CD4-positive, alpha-beta memory T cell (primary cell): ENCODE data around the gene ITPR2. TPM values are rescaled to one million over a fixed set of nuclear protein-coding genes. Genes with fewer than 3 reads are reported as not detected.

ENCODE experiments used
- CTCF ChIA-PET: fragments of 350-600 bp; sonication (Branson Sonifier 250); formaldehyde crosslinking; loops from one replicate; lab custom pipeline; 2021; ENCODE audit warnings: inconsistent platforms; ENCODE audit not compliant: partially characterized antibody; lab: Charles Lee
- POLR2A ChIA-PET: fragments of 350-600 bp; sonication (Branson Sonifier 250); formaldehyde crosslinking; loops from one replicate; lab custom pipeline; 2021; ENCODE audit not compliant: partially characterized antibody; lab: Charles Lee
- DNase-seq, 5 donors: peaks; one replicate each; pipeline versions ENCODE4 v3.0.0 to v3.0.0-alpha.2; 2020 to 2022; ENCODE audit warnings: mixed read lengths in 1 of 5
- H3K27ac ChIP-seq: one replicate; pipeline ENCODE4 v1.7.0; 2013; ENCODE audit warnings: low read depth, low read length
- H3K27me3 ChIP-seq: 2 replicates; pipeline ENCODE4 v1.7.0; 2013; ENCODE audit warnings: mild to moderate bottlenecking, low read length, moderate library complexity; ENCODE audit not compliant: insufficient read depth
- H3K36me3 ChIP-seq: 2 replicates; pipeline ENCODE4 v1.7.0; 2013; ENCODE audit warnings: mild to moderate bottlenecking, low read length, moderate library complexity; ENCODE audit not compliant: insufficient read depth
- H3K4me1 ChIP-seq: 2 replicates; pipeline ENCODE4 v1.7.0; 2013; ENCODE audit warnings: mild to moderate bottlenecking, low read length, moderate library complexity; ENCODE audit not compliant: insufficient read depth
- H3K4me3 ChIP-seq, 2 donors: one replicate each; pipeline ENCODE4 v1.7.0; 2013; ENCODE audit warnings: low read length in 2 of 2, mild to moderate bottlenecking in 1 of 2
- H3K9me3 ChIP-seq, 2 donors: one replicate each; pipeline ENCODE4 v1.7.0; 2013; ENCODE audit warnings: low read length in 2 of 2, control low read depth in 1 of 2; ENCODE audit not compliant: control insufficient read depth in 1 of 2
- H3K27ac Mint-ChIP-seq, 7 donors: one replicate each; pipeline ENCODE4 v1.8.0; 2020 to 2021; ENCODE audit warnings: mixed read lengths in 7 of 7, mild to moderate bottlenecking in 6 of 7, inconsistent platforms in 3 of 7, moderate library complexity in 3 of 7
- H3K27me3 Mint-ChIP-seq, 2 donors: one replicate each; pipeline ENCODE4 v1.8.0; 2020 to 2021; ENCODE audit warnings: mixed read lengths in 2 of 2
- H3K36me3 Mint-ChIP-seq, 2 donors: one replicate each; pipeline ENCODE4 v1.8.0; 2020 to 2021; ENCODE audit warnings: mixed read lengths in 2 of 2, inconsistent platforms in 1 of 2, mild to moderate bottlenecking in 1 of 2
- H3K4me1 Mint-ChIP-seq, 4 donors: one replicate each; pipeline ENCODE4 v1.8.0; 2020 to 2021; ENCODE audit warnings: mixed read lengths in 4 of 4, mild to moderate bottlenecking in 1 of 4
- H3K4me3 Mint-ChIP-seq, 8 donors: one replicate each; pipeline ENCODE4 v1.8.0; 2020 to 2021; ENCODE audit warnings: mixed read lengths in 8 of 8, mild to moderate bottlenecking in 7 of 8, moderate library complexity in 6 of 8, inconsistent platforms in 3 of 8
- H3K9me3 Mint-ChIP-seq, 8 donors: one replicate each; pipeline ENCODE4 v1.8.0; 2020 to 2021; ENCODE audit warnings: mixed read lengths in 8 of 8, mild to moderate bottlenecking in 5 of 8, inconsistent platforms in 3 of 8, moderate library complexity in 1 of 8
- intact Hi-C: fragments of 100-400 bp; cut with micrococcal nuclease; formaldehyde crosslinking; loops from one replicate; pipeline ENCODE4 v1.15.1; 2023
- polyA plus RNA-seq, 2 donors: library from polyadenylated mRNA; unstranded; fragments of 300-500 nt; fragmentation: Illumina TruSeq; gene quantifications; one replicate each; pipeline ENCODE4 v1.2.3, GENCODE V29; 2021
- total RNA-seq, 2 experiments: library from RNA; stranded (reverse); gene quantifications; one replicate each; pipeline ENCODE4 v1.2.3, GENCODE V29; 2021

The ITPR2 gene
- total and polyA plus RNA-seq, 4 experiments from 2014 or later, result 4.7 to 55.6 (median 34.1) TPM

- Histone ChIP-seq H3K27ac (no peak overlapping the region), H3K27me3 (no peaks in the 10 kb centered on the region), H3K4me3 (no peak overlapping the region), H3K9me3 (no peaks in the 10 kb centered on the region), H3K4me1 (no peaks in the 10 kb centered on the region), H3K36me3 (no peaks in the 10 kb centered on the region)
- CTCF ChIA-PET, result no interaction called here
- Mint-ChIP-seq H3K9me3 (peaks cover 0 to 2% (median 0%) of the 10 kb centered on the region in 8 donors), H3K4me3 (no peak overlapping the region), H3K36me3 (peaks cover 36 to 56% of the 10 kb centered on the region in 2 donors), H3K4me1 (peaks cover 0 to 2% (median 0%) of the 10 kb centered on the region in 4 donors), H3K27ac (no peak overlapping the region), H3K27me3 (no peaks in the 10 kb centered on the region)
- POLR2A ChIA-PET, result no interaction called here
- intact Hi-C loops, result no loop called here
- no peak for DNase-seq
Observed at GRCh38 chr12:26566186-26566585, 266.8 kb downstream of the ITPR2 start.

GRCh38 chr12:26564391-26564790 is 268.6 kb downstream of the ITPR2 start:
- peaks cover 0 to 2% (median 0%) of the 10 kb centered on the region in 8 donors for H3K9me3 Mint-ChIP-seq
- CTCF ChIA-PET, result no interaction called here
- Histone ChIP-seq H3K9me3 (no peaks in the 10 kb centered on the region), H3K36me3 (no peaks in the 10 kb centered on the region), H3K27me3 (no peaks in the 10 kb centered on the region), H3K4me3 (no peak overlapping the region), H3K4me1 (no peaks in the 10 kb centered on the region), H3K27ac (no peak overlapping the region)
- no peak for DNase-seq
- no peak overlapping the region for H3K4me3 Mint-ChIP-seq
- intact Hi-C loops, result no loop called here
- POLR2A ChIA-PET, result no interaction called here
- peaks cover 33 to 53% of the 10 kb centered on the region in 2 donors for H3K36me3 Mint-ChIP-seq
- no peak overlapping the region for H3K27ac Mint-ChIP-seq
- peaks cover 0 to 2% (median 0%) of the 10 kb centered on the region in 4 donors for H3K4me1 Mint-ChIP-seq
- H3K27me3 Mint-ChIP-seq, result no peaks in the 10 kb centered on the region

- Mint-ChIP-seq H3K36me3 (peaks cover 31 to 45% of the 10 kb centered on the region in 2 donors), H3K27ac (no peak overlapping the region), H3K4me1 (peaks cover 0 to 2% (median 0%) of the 10 kb centered on the region in 4 donors), H3K9me3 (peaks cover 0 to 2% (median 0%) of the 10 kb centered on the region in 8 donors), H3K27me3 (no peaks in the 10 kb centered on the region), H3K4me3 (no peak overlapping the region)
- Histone ChIP-seq H3K4me3 (no peak overlapping the region), H3K27ac (no peak overlapping the region), H3K27me3 (no peaks in the 10 kb centered on the region), H3K36me3 (no peaks in the 10 kb centered on the region), H3K9me3 (no peaks in the 10 kb centered on the region), H3K4me1 (no peaks in the 10 kb centered on the region)
- ChIA-PET CTCF (no interaction called here), POLR2A (no interaction called here)
- intact Hi-C loops, result no loop called here
- DNase-seq, result no peak
Observed at GRCh38 chr12:26563552-26563951, 269.4 kb downstream of the ITPR2 start.

GRCh38 chr12:26557326-26557725 is 275.7 kb downstream of the ITPR2 start:
- H3K27ac ChIP-seq, result no peak overlapping the region
- H3K27me3 ChIP-seq, result no peaks in the 10 kb centered on the region
- no peaks in the 10 kb centered on the region for H3K36me3 ChIP-seq
- no peaks in the 10 kb centered on the region for H3K4me1 Mint-ChIP-seq
- intact Hi-C loops, result no loop called here
- no peak overlapping the region for H3K4me3 ChIP-seq
- no peak overlapping the region for H3K4me3 Mint-ChIP-seq
- ChIA-PET POLR2A (no interaction called here), CTCF (no interaction called here)
- no peak for DNase-seq
- H3K9me3 Mint-ChIP-seq, result no peaks in the 10 kb centered on the region
- no peaks in the 10 kb centered on the region for H3K4me1 ChIP-seq
- H3K27ac Mint-ChIP-seq, result no peak overlapping the region
- H3K27me3 Mint-ChIP-seq, result no peaks in the 10 kb centered on the region
- peaks cover 40 to 49% of the 10 kb centered on the region in 2 donors for H3K36me3 Mint-ChIP-seq
- H3K9me3 ChIP-seq, result no peaks in the 10 kb centered on the region

- Histone ChIP-seq H3K36me3 (no peaks in the 10 kb centered on the region), H3K27ac (no peak overlapping the region), H3K27me3 (no peaks in the 10 kb centered on the region), H3K4me1 (no peaks in the 10 kb centered on the region), H3K4me3 (no peak overlapping the region), H3K9me3 (no peaks in the 10 kb centered on the region)
- POLR2A ChIA-PET, result no interaction called here
- peaks cover 36 to 47% of the 10 kb centered on the region in 2 donors for H3K36me3 Mint-ChIP-seq
- DNase-seq, result no peak
- H3K27ac Mint-ChIP-seq, result no peak overlapping the region
- no peaks in the 10 kb centered on the region for H3K9me3 Mint-ChIP-seq
- intact Hi-C loops, result no loop called here
- no peaks in the 10 kb centered on the region for H3K27me3 Mint-ChIP-seq
- H3K4me1 Mint-ChIP-seq, result no peaks in the 10 kb centered on the region
- H3K4me3 Mint-ChIP-seq, result no peak overlapping the region
- CTCF ChIA-PET, result no interaction called here
Observed at GRCh38 chr12:26556916-26557315, 276.1 kb downstream of the ITPR2 start.

GRCh38 chr12:26555139-26555538 is 277.9 kb downstream of the ITPR2 start:
- ChIA-PET CTCF (no interaction called here), POLR2A (no interaction called here)
- no peaks in the 10 kb centered on the region for H3K4me1 Mint-ChIP-seq
- Histone ChIP-seq H3K4me3 (no peak overlapping the region), H3K9me3 (no peaks in the 10 kb centered on the region), H3K4me1 (no peaks in the 10 kb centered on the region), H3K36me3 (peaks cover 5% of the 10 kb centered on the region), H3K27me3 (no peaks in the 10 kb centered on the region), H3K27ac (no peak overlapping the region)
- H3K9me3 Mint-ChIP-seq, result no peaks in the 10 kb centered on the region
- no peak overlapping the region for H3K27ac Mint-ChIP-seq
- no peaks in the 10 kb centered on the region for H3K27me3 Mint-ChIP-seq
- intact Hi-C loops, result no loop called here
- H3K4me3 Mint-ChIP-seq, result no peak overlapping the region
- no peak for DNase-seq
- H3K36me3 Mint-ChIP-seq, result peaks cover 46 to 53% of the 10 kb centered on the region in 2 donors

GRCh38 chr12:26554332-26554731 is 278.7 kb downstream of the ITPR2 start:
- H3K36me3 Mint-ChIP-seq, result peaks cover 46 to 53% of the 10 kb centered on the region in 2 donors
- no peaks in the 10 kb centered on the region for H3K9me3 ChIP-seq
- no peak overlapping the region for H3K27ac ChIP-seq
- ChIA-PET POLR2A (no interaction called here), CTCF (no interaction called here)
- H3K4me3 ChIP-seq, result no peak overlapping the region
- DNase-seq, result no peak
- H3K4me1 ChIP-seq, result no peaks in the 10 kb centered on the region
- H3K4me3 Mint-ChIP-seq, result no peak overlapping the region
- no peak overlapping the region for H3K27ac Mint-ChIP-seq
- H3K27me3 ChIP-seq, result no peaks in the 10 kb centered on the region
- H3K36me3 ChIP-seq, result peaks cover 5% of the 10 kb centered on the region
- no peaks in the 10 kb centered on the region for H3K9me3 Mint-ChIP-seq
- intact Hi-C loops, result no loop called here
- H3K4me1 Mint-ChIP-seq, result no peaks in the 10 kb centered on the region
- H3K27me3 Mint-ChIP-seq, result no peaks in the 10 kb centered on the region

GRCh38 chr12:26551385-26551784 is 281.6 kb downstream of the ITPR2 start:
- intact Hi-C loops, result no loop called here
- no peak for DNase-seq
- Histone ChIP-seq H3K27me3 (no peaks in the 10 kb centered on the region), H3K4me1 (no peaks in the 10 kb centered on the region), H3K9me3 (no peaks in the 10 kb centered on the region), H3K27ac (no peak overlapping the region), H3K4me3 (no peak overlapping the region), H3K36me3 (peaks cover 5% of the 10 kb centered on the region)
- ChIA-PET CTCF (no interaction called here), POLR2A (no interaction called here)
- peaks cover 64 to 71% of the 10 kb centered on the region in 2 donors for H3K36me3 Mint-ChIP-seq
- no peaks in the 10 kb centered on the region for H3K4me1 Mint-ChIP-seq
- H3K27ac Mint-ChIP-seq, result no peak overlapping the region
- H3K4me3 Mint-ChIP-seq, result no peak overlapping the region
- no peaks in the 10 kb centered on the region for H3K27me3 Mint-ChIP-seq
- peaks cover 0 to 2% (median under 1%) of the 10 kb centered on the region in 8 donors for H3K9me3 Mint-ChIP-seq
